Activated naive CD4-positive, alpha-beta T cell treated with anti-CD3 and anti-CD28 coated beads for 36 hours (primary cell): ENCODE results near the gene CASTOR2. TPM values are rescaled to one million over a fixed set of nuclear protein-coding genes. Genes with fewer than 3 reads are reported as not detected.

ENCODE experiments used
- CTCF ChIA-PET: fragments of 350-600 bp; sonication (Branson Sonifier 250); formaldehyde crosslinking; loops from one replicate; lab custom pipeline; 2021; ENCODE audit warnings: antibody characterized with exemption; lab: Charles Lee
- DNase-seq: peaks from one replicate; pipeline ENCODE4 v3.0.0-alpha.2; 2020
- H3K27ac Mint-ChIP-seq: one replicate; pipeline ENCODE4 v1.8.0; 2021; ENCODE audit warnings: mild to moderate bottlenecking, mixed read lengths
- H3K27me3 Mint-ChIP-seq: one replicate; pipeline ENCODE4 v1.8.0; 2021; ENCODE audit warnings: low read depth, mixed read lengths
- H3K36me3 Mint-ChIP-seq: one replicate; pipeline ENCODE4 v1.8.0; 2021; ENCODE audit warnings: low read depth, mixed read lengths
- H3K4me1 Mint-ChIP-seq: one replicate; pipeline ENCODE4 v1.8.0; 2021; ENCODE audit warnings: low read depth, mixed read lengths
- H3K4me3 Mint-ChIP-seq: one replicate; pipeline ENCODE4 v1.8.0; 2021; ENCODE audit warnings: mild to moderate bottlenecking, moderate library complexity, mixed read lengths
- H3K9me3 Mint-ChIP-seq: one replicate; pipeline ENCODE4 v1.8.0; 2021; ENCODE audit warnings: mixed read lengths
- intact Hi-C: fragments of 100-400 bp; cut with micrococcal nuclease; formaldehyde crosslinking; loops from one replicate; pipeline ENCODE4 v1.15.1; 2023
- total RNA-seq, 2 experiments: library from RNA; stranded (reverse); gene quantifications; one replicate each; pipeline ENCODE4 v1.2.3, GENCODE V29; 2021

CASTOR2 gene
- total RNA-seq, 2 experiments from 2014 or later, result 1.3 to 2.1 TPM

GRCh38 chr7:75017832-75018231 lies 53.3 kb downstream of the CASTOR2 start:
- Mint-ChIP-seq H3K27ac (no peak overlapping the region), H3K27me3 (no peaks in the 10 kb centered on the region), H3K4me1 (no peaks in the 10 kb centered on the region), H3K9me3 (no peaks in the 10 kb centered on the region), H3K36me3 (no peaks in the 10 kb centered on the region), H3K4me3 (no peak overlapping the region)
- no peak for DNase-seq
- intact Hi-C loops, result no loop called here
- CTCF ChIA-PET, result no interaction called here

- CTCF ChIA-PET, result interaction anchor here (0.7 kb wide), 1 partner anchor 13 kb away, joined by 3 read pairs; no protein-coding TSS in a partner anchor
Measured at GRCh38 chr7:75018570-75019364, 54.3 kb downstream of the CASTOR2 start.

GRCh38 chr7:75019800-75020199 lies 55.3 kb downstream of the CASTOR2 start:
- H3K27ac Mint-ChIP-seq, result no peak overlapping the region
- DNase-seq, result no peak
- H3K4me3 Mint-ChIP-seq, result no peak overlapping the region
- H3K4me1 Mint-ChIP-seq, result no peaks in the 10 kb centered on the region
- no peaks in the 10 kb centered on the region for H3K27me3 Mint-ChIP-seq
- no peaks in the 10 kb centered on the region for H3K9me3 Mint-ChIP-seq
- H3K36me3 Mint-ChIP-seq, result no peaks in the 10 kb centered on the region
- intact Hi-C loops, result no loop called here
- CTCF ChIA-PET, result interaction anchor here (0.7 kb wide), 1 partner anchor 14 kb away, joined by 3 read pairs; no protein-coding TSS in a partner anchor

More at GRCh38 chr7:75018570-75019364, 54.3 kb downstream of the CASTOR2 start:
- Mint-ChIP-seq H3K4me1 (no peaks in the 10 kb centered on the region), H3K27me3 (no peaks in the 10 kb centered on the region), H3K9me3 (no peaks in the 10 kb centered on the region), H3K4me3 (no peak overlapping the region), H3K27ac (no peak overlapping the region), H3K36me3 (no peaks in the 10 kb centered on the region)
- no peak for DNase-seq
- intact Hi-C loops, result no loop called here

- no peaks in the 10 kb centered on the region for H3K4me1 Mint-ChIP-seq
- intact Hi-C loops, result no loop called here
Measured at GRCh38 chr7:75024922-75025321, 60.4 kb downstream of the CASTOR2 start.

GRCh38 chr7:75028299-75028698 lies 63.8 kb downstream of the CASTOR2 start:
- H3K9me3 Mint-ChIP-seq, result peaks cover 4% of the 10 kb centered on the region
- intact Hi-C loops, result no loop called here
- DNase-seq, result no peak
- CTCF ChIA-PET, result no interaction called here
- no peaks in the 10 kb centered on the region for H3K4me1 Mint-ChIP-seq
- no peaks in the 10 kb centered on the region for H3K27me3 Mint-ChIP-seq
- no peak overlapping the region for H3K27ac Mint-ChIP-seq
- no peak overlapping the region for H3K4me3 Mint-ChIP-seq
- no peaks in the 10 kb centered on the region for H3K36me3 Mint-ChIP-seq

More at GRCh38 chr7:75024922-75025321, 60.4 kb downstream of the CASTOR2 start:
- DNase-seq, result no peak
- Mint-ChIP-seq H3K27ac (no peak overlapping the region), H3K36me3 (no peaks in the 10 kb centered on the region), H3K27me3 (no peaks in the 10 kb centered on the region), H3K4me3 (no peak overlapping the region), H3K9me3 (no peaks in the 10 kb centered on the region)
- CTCF ChIA-PET, result no interaction called here

- Mint-ChIP-seq H3K4me3 (no peak overlapping the region), H3K9me3 (peaks cover 4% of the 10 kb centered on the region), H3K4me1 (no peaks in the 10 kb centered on the region), H3K27me3 (no peaks in the 10 kb centered on the region), H3K27ac (no peak overlapping the region), H3K36me3 (no peaks in the 10 kb centered on the region)
- no peak for DNase-seq
- CTCF ChIA-PET, result no interaction called here
- intact Hi-C loops, result no loop called here
Measured at GRCh38 chr7:75033064-75033463, 68.6 kb downstream of the CASTOR2 start.

- no peaks in the 10 kb centered on the region for H3K4me1 Mint-ChIP-seq
- H3K36me3 Mint-ChIP-seq, result no peaks in the 10 kb centered on the region
- peaks cover 4% of the 10 kb centered on the region for H3K9me3 Mint-ChIP-seq
- intact Hi-C loops, result no loop called here
- H3K4me3 Mint-ChIP-seq, result no peak overlapping the region
- CTCF ChIA-PET, result interaction anchor here (0.5 kb wide), 1 partner anchor 16 kb away, joined by 4 read pairs; no protein-coding TSS in a partner anchor
- no peaks in the 10 kb centered on the region for H3K27me3 Mint-ChIP-seq
- DNase-seq, result no peak
- no peak overlapping the region for H3K27ac Mint-ChIP-seq
Measured at GRCh38 chr7:75033826-75034225, 69.3 kb downstream of the CASTOR2 start.

- no peaks in the 10 kb centered on the region for H3K9me3 Mint-ChIP-seq
- intact Hi-C loops, result no loop called here
- no peaks in the 10 kb centered on the region for H3K4me1 Mint-ChIP-seq
- H3K36me3 Mint-ChIP-seq, result peaks cover 7% of the 10 kb centered on the region
- CTCF ChIA-PET, result no interaction called here
- no peak for DNase-seq
- no peak overlapping the region for H3K27ac Mint-ChIP-seq
- H3K27me3 Mint-ChIP-seq, result no peaks in the 10 kb centered on the region
- H3K4me3 Mint-ChIP-seq, result no peak overlapping the region
Measured at GRCh38 chr7:75038508-75038907, 74.0 kb downstream of the CASTOR2 start.

- Mint-ChIP-seq H3K27ac (no peak overlapping the region), H3K9me3 (no peaks in the 10 kb centered on the region), H3K4me1 (no peaks in the 10 kb centered on the region), H3K27me3 (no peaks in the 10 kb centered on the region), H3K4me3 (no peak overlapping the region), H3K36me3 (peaks cover 7% of the 10 kb centered on the region)
- DNase-seq, result no peak
- CTCF ChIA-PET, result no interaction called here
- intact Hi-C loops, result no loop called here
Measured at GRCh38 chr7:75039166-75039565, 74.7 kb downstream of the CASTOR2 start.

- CTCF ChIA-PET, result no interaction called here
- Mint-ChIP-seq H3K27ac (no peak overlapping the region), H3K27me3 (no peaks in the 10 kb centered on the region), H3K36me3 (peaks cover 9% of the 10 kb centered on the region), H3K4me3 (no peak overlapping the region), H3K4me1 (no peaks in the 10 kb centered on the region), H3K9me3 (no peaks in the 10 kb centered on the region)
- intact Hi-C loops, result no loop called here
- DNase-seq, result no peak
Measured at GRCh38 chr7:75039709-75040108, 75.2 kb downstream of the CASTOR2 start.

GRCh38 chr7:75040512-75040911 lies 76.0 kb downstream of the CASTOR2 start:
- H3K4me1 Mint-ChIP-seq, result no peaks in the 10 kb centered on the region
- DNase-seq, result no peak
- peaks cover 9% of the 10 kb centered on the region for H3K36me3 Mint-ChIP-seq
- H3K9me3 Mint-ChIP-seq, result no peaks in the 10 kb centered on the region
- no peaks in the 10 kb centered on the region for H3K27me3 Mint-ChIP-seq
- no peak overlapping the region for H3K4me3 Mint-ChIP-seq
- intact Hi-C loops, result no loop called here
- no peak overlapping the region for H3K27ac Mint-ChIP-seq
- CTCF ChIA-PET, result no interaction called here

- intact Hi-C loops, result no loop called here
- H3K36me3 Mint-ChIP-seq, result peaks cover 9% of the 10 kb centered on the region
- H3K4me1 Mint-ChIP-seq, result no peaks in the 10 kb centered on the region
- DNase-seq, result no peak
- CTCF ChIA-PET, result interaction anchor here (0.8 kb wide), 1 partner anchor 13 kb away, joined by 3 read pairs; no protein-coding TSS in a partner anchor
- H3K4me3 Mint-ChIP-seq, result no peak overlapping the region
- H3K27me3 Mint-ChIP-seq, result no peaks in the 10 kb centered on the region
- H3K9me3 Mint-ChIP-seq, result no peaks in the 10 kb centered on the region
- H3K27ac Mint-ChIP-seq, result no peak overlapping the region
Measured at GRCh38 chr7:75042286-75042685, 77.8 kb downstream of the CASTOR2 start.
